SU-DHL-6 (cell line): ENCODE results near the gene CDH13.

Experiments
- H2AFZ ChIP-seq: fragments of 200-600 bp; sonication (generic); 2 replicates; pipeline ENCODE4 v1.6.1; 2014; ENCODE audit warnings: low read depth, mild to moderate bottlenecking, moderate library complexity, mixed read lengths, antibody characterized with exemption, low read length; ENCODE audit not compliant: severe bottlenecking
- H3F3A ChIP-seq: fragments of 200-600 bp; shearing (Covaris generic); 2 replicates; pipeline ENCODE4 v1.6.0; 2016; ENCODE audit warnings: antibody characterized with exemption, mild to moderate bottlenecking; ENCODE audit not compliant: insufficient read depth
- H3K27ac ChIP-seq: fragments of 200-600 bp; sonication (generic); 2 replicates; pipeline ENCODE4 v1.5.1; 2016; ENCODE audit warnings: low read depth, mild to moderate bottlenecking, low read length, moderate library complexity, mixed read lengths
- H3K27me3 ChIP-seq: fragments of 200-600 bp; sonication (generic), shearing (Covaris generic); 2 replicates; pipeline ENCODE4 v1.6.0; 2014; ENCODE audit warnings: mild to moderate bottlenecking, low read length
- H3K36me3 ChIP-seq: fragments of 200-600 bp; sonication (generic); 2 replicates; pipeline ENCODE4 v1.6.1; 2014; ENCODE audit warnings: mild to moderate bottlenecking, low read length, mixed read lengths
- H3K4me2 ChIP-seq: fragments of 300-600, 200-600 bp; shearing (Covaris generic), sonication (generic); 2 replicates; pipeline ENCODE4 v1.6.0; 2014; ENCODE audit warnings: low read length, low read depth, mild to moderate bottlenecking; ENCODE audit not compliant: poor library complexity, severe bottlenecking
- H3K4me3 ChIP-seq: fragments of 200-600 bp; sonication (generic); 2 replicates; pipeline ENCODE4 v1.5.1; 2014; ENCODE audit warnings: antibody characterized with exemption, low read length, mild to moderate bottlenecking, mixed read lengths; ENCODE audit not compliant: insufficient read depth, poor library complexity, severe bottlenecking
- H3K79me2 ChIP-seq: fragments of 200-600 bp; sonication (generic); 2 replicates; pipeline ENCODE4 v1.6.1; 2014; ENCODE audit warnings: mild to moderate bottlenecking, low read length, moderate library complexity; ENCODE audit not compliant: insufficient read depth
- H3K9ac ChIP-seq: fragments of 200-600 bp; sonication (generic); 2 replicates; pipeline ENCODE4 v1.7.0; 2014; ENCODE audit warnings: mild to moderate bottlenecking, low read length
- H3K9me2 ChIP-seq: fragments of 200-600 bp; sonication (generic); replicated peaks from 2 replicates; pipeline ENCODE4 v1.6.1; 2014; ENCODE audit warnings: low read length; ENCODE audit not compliant: insufficient read depth
- H3K9me3 ChIP-seq: fragments of 200-600 bp; sonication (generic); 2 replicates; pipeline ENCODE4 v1.6.1; 2014; ENCODE audit warnings: low read length, mixed read lengths; ENCODE audit not compliant: insufficient read depth
- H4K20me1 ChIP-seq: fragments of 200-600 bp; sonication (generic); 2 replicates; pipeline ENCODE4 v1.6.1; 2014; ENCODE audit warnings: low read depth, mild to moderate bottlenecking, antibody characterized with exemption, low read length, moderate library complexity, mixed read lengths
- EZH2phosphoT487 ChIP-seq: fragments of 200-600 bp; sonication (generic), shearing (Covaris generic); conservative IDR thresholded peaks from 2 replicates; pipeline ENCODE4 v1.6.1; 2018; ENCODE audit warnings: mild to moderate bottlenecking, antibody characterized with exemption, low read length, moderate library complexity, mixed read lengths
- TF ChIP-seq, protein P1 (sequence below): fragments of 200-600 bp; sonication (generic); IDR thresholded peaks from one replicate; pipeline ENCODE4 v1.5.1; 2017; ENCODE audit warnings: antibody characterized with exemption, mild to moderate bottlenecking, low read length, moderate library complexity; ENCODE audit not compliant: insufficient read depth, poor library complexity, severe bottlenecking

Gene CDH13

DNA sequence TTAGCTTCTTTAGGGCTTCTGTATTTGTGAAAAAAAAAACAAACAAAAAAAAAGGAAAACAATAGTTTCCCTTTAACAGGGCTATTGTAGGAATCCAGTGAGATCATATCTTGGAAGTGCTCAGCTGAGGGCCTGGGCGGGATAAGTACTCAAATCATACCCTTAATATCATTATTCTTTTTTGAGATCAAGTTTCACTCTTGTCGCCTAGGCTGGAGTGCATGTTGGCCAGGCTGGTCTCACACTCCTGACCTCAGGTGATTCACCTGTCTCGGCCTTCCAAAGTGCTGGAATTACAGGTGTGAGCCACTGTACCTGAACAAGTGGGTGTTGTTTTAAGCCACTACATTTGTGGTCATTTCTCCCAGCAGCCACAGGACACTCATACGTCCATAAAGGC is 87.0 kb downstream of the CDH13 start:
- Histone ChIP-seq H3K79me2 (no peaks in the 10 kb centered on the region), H3K27me3 (no peaks in the 10 kb centered on the region), H3K36me3 (no peaks in the 10 kb centered on the region), H3K4me3 (no peak overlapping the region), H3K27ac (no peak overlapping the region), H3K9ac (no peak overlapping the region), H2AFZ (no peak overlapping the region), H3K9me2 (no peaks in the 10 kb centered on the region), H3K9me3 (no peaks in the 10 kb centered on the region), H3K4me2 (no peak overlapping the region), H4K20me1 (no peaks in the 10 kb centered on the region), H3F3A (no peaks in the 10 kb centered on the region)
- no peak for TF ChIP-seq EZH2phosphoT487
- TF ChIP-seq, protein P1, sequence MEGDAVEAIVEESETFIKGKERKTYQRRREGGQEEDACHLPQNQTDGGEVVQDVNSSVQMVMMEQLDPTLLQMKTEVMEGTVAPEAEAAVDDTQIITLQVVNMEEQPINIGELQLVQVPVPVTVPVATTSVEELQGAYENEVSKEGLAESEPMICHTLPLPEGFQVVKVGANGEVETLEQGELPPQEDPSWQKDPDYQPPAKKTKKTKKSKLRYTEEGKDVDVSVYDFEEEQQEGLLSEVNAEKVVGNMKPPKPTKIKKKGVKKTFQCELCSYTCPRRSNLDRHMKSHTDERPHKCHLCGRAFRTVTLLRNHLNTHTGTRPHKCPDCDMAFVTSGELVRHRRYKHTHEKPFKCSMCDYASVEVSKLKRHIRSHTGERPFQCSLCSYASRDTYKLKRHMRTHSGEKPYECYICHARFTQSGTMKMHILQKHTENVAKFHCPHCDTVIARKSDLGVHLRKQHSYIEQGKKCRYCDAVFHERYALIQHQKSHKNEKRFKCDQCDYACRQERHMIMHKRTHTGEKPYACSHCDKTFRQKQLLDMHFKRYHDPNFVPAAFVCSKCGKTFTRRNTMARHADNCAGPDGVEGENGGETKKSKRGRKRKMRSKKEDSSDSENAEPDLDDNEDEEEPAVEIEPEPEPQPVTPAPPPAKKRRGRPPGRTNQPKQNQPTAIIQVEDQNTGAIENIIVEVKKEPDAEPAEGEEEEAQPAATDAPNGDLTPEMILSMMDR = no peak

DNA sequence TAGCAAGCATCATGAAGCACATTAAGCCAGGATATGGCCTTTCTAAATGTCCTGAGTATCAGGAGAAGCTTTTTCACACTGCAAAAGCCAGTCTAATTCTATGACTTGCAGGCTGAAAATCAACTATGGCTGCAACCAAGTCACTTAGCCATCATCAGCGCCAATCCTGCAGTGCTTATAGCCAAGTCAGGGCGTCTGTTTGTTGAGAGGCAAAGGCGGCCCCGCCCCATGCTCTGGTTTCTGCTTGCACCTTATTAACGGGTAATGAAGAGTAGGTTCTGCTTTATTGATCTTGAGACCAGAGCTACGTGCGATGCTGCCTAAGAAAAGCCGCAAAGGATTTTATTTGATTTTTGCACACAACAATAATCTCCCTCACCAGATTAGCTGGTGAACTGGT is 88.4 kb downstream of the CDH13 start:
- H3K4me3 ChIP-seq = no peak overlapping the region
- H3K4me2 ChIP-seq = no peak overlapping the region
- no peaks in the 10 kb centered on the region for H4K20me1 ChIP-seq
- H3K9ac ChIP-seq = no peak overlapping the region
- no peak overlapping the region for H2AFZ ChIP-seq
- no peaks in the 10 kb centered on the region for H3K27me3 ChIP-seq
- H3K79me2 ChIP-seq = no peaks in the 10 kb centered on the region
- no peak for TF ChIP-seq EZH2phosphoT487
- TF ChIP-seq, protein P1 = no peak
- no peaks in the 10 kb centered on the region for H3K9me3 ChIP-seq
- no peaks in the 10 kb centered on the region for H3K9me2 ChIP-seq
- no peaks in the 10 kb centered on the region for H3K36me3 ChIP-seq
- no peaks in the 10 kb centered on the region for H3F3A ChIP-seq
- H3K27ac ChIP-seq = no peak overlapping the region

DNA sequence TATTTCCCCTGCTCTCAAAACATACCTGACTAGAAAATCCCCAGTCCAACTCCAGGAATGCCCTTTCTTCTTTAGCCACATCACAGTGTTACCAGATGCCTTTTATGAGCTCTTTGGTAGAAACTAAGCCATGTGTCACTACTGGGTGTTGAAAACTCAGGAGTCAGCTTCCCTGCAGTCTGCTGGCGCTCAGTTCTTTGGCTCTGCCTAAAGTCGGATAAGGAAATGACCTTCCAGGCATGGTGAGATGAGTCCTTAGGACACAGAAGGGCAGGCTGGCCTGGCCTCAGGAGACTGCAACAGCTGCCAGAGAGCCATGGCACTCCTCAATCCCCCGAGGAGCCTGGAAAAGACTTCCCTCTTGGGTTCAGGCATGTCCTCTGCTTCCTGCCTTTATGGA is 89.1 kb downstream of the CDH13 start:
- H3K79me2 ChIP-seq = no peaks in the 10 kb centered on the region
- H2AFZ ChIP-seq = no peak overlapping the region
- TF ChIP-seq, protein P1 = no peak
- no peak for TF ChIP-seq EZH2phosphoT487
- H3K9ac ChIP-seq = no peak overlapping the region
- no peak overlapping the region for H3K4me2 ChIP-seq
- H3K36me3 ChIP-seq = no peaks in the 10 kb centered on the region
- no peak overlapping the region for H3K4me3 ChIP-seq
- no peaks in the 10 kb centered on the region for H4K20me1 ChIP-seq
- H3K27me3 ChIP-seq = no peaks in the 10 kb centered on the region
- H3K9me3 ChIP-seq = no peaks in the 10 kb centered on the region
- no peaks in the 10 kb centered on the region for H3K9me2 ChIP-seq
- no peaks in the 10 kb centered on the region for H3F3A ChIP-seq
- H3K27ac ChIP-seq = no peak overlapping the region
